Neural progenitor cell (in vitro differentiated cells): ENCODE measurements around the gene TSPAN18. TPM values are rescaled to one million over a fixed set of nuclear protein-coding genes. Genes with fewer than 3 reads are reported as not detected.

Experiments
- DNase-seq: peaks from one replicate; pipeline ENCODE4 v3.0.0-alpha.2; 2016; ENCODE audit warnings: low spot score
- H2AFZ ChIP-seq: fragments of 200-600 bp; sonication (generic); replicated peaks from 2 replicates; pipeline ENCODE4 v1.6.1; 2016; ENCODE audit warnings: antibody characterized with exemption
- H3F3A ChIP-seq: fragments of 200-600 bp; sonication (generic); 2 replicates; pipeline ENCODE4 v1.6.1; 2016; ENCODE audit warnings: antibody characterized with exemption, low read depth
- H3K27ac ChIP-seq: fragments of 200-600 bp; sonication (generic); 2 replicates; pipeline ENCODE4 v1.5.1; 2016; ENCODE audit warnings: mild to moderate bottlenecking
- H3K27me3 ChIP-seq: fragments of 200-600 bp; sonication (generic); 2 replicates; pipeline ENCODE4 v1.6.1; 2016; ENCODE audit warnings: mild to moderate bottlenecking, moderate library complexity
- H3K36me3 ChIP-seq: fragments of 200-600 bp; sonication (generic); 2 replicates; pipeline ENCODE4 v1.5.1; 2016
- H3K4me1 ChIP-seq: fragments of 200-600 bp; sonication (generic); 2 replicates; pipeline ENCODE4 v1.6.1; 2016; ENCODE audit warnings: mixed run types
- H3K4me2 ChIP-seq: fragments of 200-600 bp; sonication (generic); 2 replicates; pipeline ENCODE4 v1.6.1; 2016
- H3K4me3 ChIP-seq: fragments of 200-600 bp; sonication (generic); 2 replicates; pipeline ENCODE4 v1.5.1; 2016
- H3K79me2 ChIP-seq: fragments of 200-600 bp; sonication (generic); 2 replicates; pipeline ENCODE4 v1.6.1; 2016; ENCODE audit warnings: low read depth
- H3K9ac ChIP-seq: fragments of 200-600 bp; sonication (generic); 2 replicates; pipeline ENCODE4 v1.6.1; 2016
- H3K9me3 ChIP-seq: fragments of 200-600 bp; sonication (generic); 2 replicates; pipeline ENCODE4 v1.5.1; 2016; ENCODE audit warnings: low read depth
- H4K20me1 ChIP-seq: fragments of 200-600 bp; sonication (generic); 2 replicates; pipeline ENCODE4 v1.6.1; 2016; ENCODE audit warnings: low read depth
- H3K27ac Mint-ChIP-seq: 3 replicates; pipeline ENCODE4 v1.8.0; 2021; ENCODE audit warnings: mixed read lengths
- H3K27me3 Mint-ChIP-seq: 2 replicates; pipeline ENCODE4 v1.8.0; 2022; ENCODE audit warnings: low read depth, mild to moderate bottlenecking, inconsistent platforms, moderate library complexity, mixed read lengths; ENCODE audit not compliant: insufficient read depth
- H3K36me3 Mint-ChIP-seq: 3 replicates; pipeline ENCODE4 v1.8.0; 2021; ENCODE audit warnings: mixed read lengths
- H3K4me1 Mint-ChIP-seq: 3 replicates; pipeline ENCODE4 v1.8.0; 2021; ENCODE audit warnings: mixed read lengths
- H3K4me3 Mint-ChIP-seq: 3 replicates; pipeline ENCODE4 v1.8.0; 2021; ENCODE audit warnings: mild to moderate bottlenecking, moderate library complexity, mixed read lengths
- H3K9me3 Mint-ChIP-seq: 3 replicates; pipeline ENCODE4 v1.8.0; 2020; ENCODE audit warnings: mixed read lengths
- CTCF ChIP-seq: fragments of 200-600 bp; sonication (generic); IDR thresholded peaks from 2 replicates; pipeline ENCODE4 v1.5.1; 2017; ENCODE audit warnings: antibody characterized with exemption, mild to moderate bottlenecking
- EZH2 ChIP-seq: fragments of 200-600 bp; sonication (generic); IDR thresholded peaks from 2 replicates; pipeline ENCODE4 v1.6.1; 2017; ENCODE audit warnings: antibody characterized with exemption, mild to moderate bottlenecking, moderate library complexity
- EZH2phosphoT487 ChIP-seq: fragments of 200-600 bp; sonication (generic); IDR thresholded peaks from 2 replicates; pipeline ENCODE4 v1.6.1; 2017; ENCODE audit warnings: antibody characterized with exemption
- total RNA-seq: library from RNA; depleted of rRNA; stranded (reverse); fragments of >200 nt; gene quantifications from 2 replicates; pipeline ENCODE4 v1.2.3, GENCODE V29; 2015; ENCODE audit warnings: low replicate concordance

Gene TSPAN18
- total RNA-seq, 1 donor from 2014 or later: 16.5 TPM

GRCh38 chr11:44767421-44767820, 40.7 kb downstream of the TSPAN18 start:
- H3K27ac Mint-ChIP-seq: no peak overlapping the region
- TF ChIP-seq CTCF (no peak), EZH2phosphoT487 (no peak), EZH2 (no peak)
- Histone ChIP-seq H3K36me3 (peaks cover 11% of the 10 kb centered on the region), H3K27me3 (no peaks in the 10 kb centered on the region), H3K9me3 (peaks cover 6% of the 10 kb centered on the region), H3K4me1 (peaks cover 21% of the 10 kb centered on the region), H3K4me2 (no peak overlapping the region), H3K79me2 (no peaks in the 10 kb centered on the region), H3F3A (peaks cover 6% of the 10 kb centered on the region), H3K27ac (no peak overlapping the region), H2AFZ (no peak overlapping the region), H4K20me1 (peaks cover 12% of the 10 kb centered on the region), H3K9ac (no peak overlapping the region), H3K4me3 (no peak overlapping the region)
- H3K36me3 Mint-ChIP-seq: peaks cover 48% of the 10 kb centered on the region
- peaks cover 17% of the 10 kb centered on the region for H3K9me3 Mint-ChIP-seq
- H3K4me3 Mint-ChIP-seq: no peak overlapping the region
- DNase-seq: no peak
- H3K27me3 Mint-ChIP-seq: no peaks in the 10 kb centered on the region
- peaks cover 29% of the 10 kb centered on the region for H3K4me1 Mint-ChIP-seq

- no peaks in the 10 kb centered on the region for H3K79me2 ChIP-seq
- peaks cover 15% of the 10 kb centered on the region for H3F3A ChIP-seq
- Mint-ChIP-seq H3K27ac (no peak overlapping the region), H3K27me3 (no peaks in the 10 kb centered on the region), H3K9me3 (peaks cover 17% of the 10 kb centered on the region), H3K4me3 (no peak overlapping the region), H3K36me3 (peaks cover 37% of the 10 kb centered on the region), H3K4me1 (peaks cover 33% of the 10 kb centered on the region)
- no peak overlapping the region for H3K4me3 ChIP-seq
- H3K27me3 ChIP-seq: no peaks in the 10 kb centered on the region
- H3K27ac ChIP-seq: no peak overlapping the region
- no peak for DNase-seq
- H2AFZ ChIP-seq: no peak overlapping the region
- H3K36me3 ChIP-seq: peaks cover 11% of the 10 kb centered on the region
- peaks cover 6% of the 10 kb centered on the region for H3K9me3 ChIP-seq
- TF ChIP-seq EZH2phosphoT487 (no peak), CTCF (no peak), EZH2 (no peak)
- no peak overlapping the region for H3K4me2 ChIP-seq
- peaks cover 25% of the 10 kb centered on the region for H3K4me1 ChIP-seq
- no peak overlapping the region for H3K9ac ChIP-seq
- peaks cover 28% of the 10 kb centered on the region for H4K20me1 ChIP-seq
These were observed 43.6 kb downstream of the TSPAN18 start for GRCh38 chr11:44770401-44770800.

GRCh38 chr11:44771252-44771734, 44.5 kb downstream of the TSPAN18 start:
- no peak for TF ChIP-seq EZH2
- no peak for TF ChIP-seq CTCF
- Histone ChIP-seq H3K4me2 (no peak overlapping the region), H3K9me3 (peaks cover 6% of the 10 kb centered on the region), H3K9ac (no peak overlapping the region), H3K79me2 (peaks cover 4% of the 10 kb centered on the region), H3K27ac (no peak overlapping the region), H3K4me1 (peaks cover 20% of the 10 kb centered on the region), H3K36me3 (peaks cover 11% of the 10 kb centered on the region), H3K27me3 (no peaks in the 10 kb centered on the region), H4K20me1 (peaks cover 31% of the 10 kb centered on the region), H3F3A (peaks cover 9% of the 10 kb centered on the region), H3K4me3 (no peak overlapping the region), H2AFZ (no peak overlapping the region)
- H3K36me3 Mint-ChIP-seq: peaks cover 31% of the 10 kb centered on the region
- DNase-seq: no peak
- H3K9me3 Mint-ChIP-seq: peaks cover 17% of the 10 kb centered on the region
- no peak overlapping the region for H3K4me3 Mint-ChIP-seq
- H3K27ac Mint-ChIP-seq: no peak overlapping the region
- H3K4me1 Mint-ChIP-seq: peaks cover 28% of the 10 kb centered on the region
- H3K27me3 Mint-ChIP-seq: no peaks in the 10 kb centered on the region
